Astrocyte of the spinal cord (primary cell): ENCODE measurements around the gene NELFB.

ENCODE experiments used
- DNase-seq: peaks from one replicate; pipeline ENCODE4 v3.0.0; 2011; ENCODE audit warnings: low read depth, low spot score
- H3K4me3 ChIP-seq: 2 replicates; pipeline ENCODE4 v1.5.1; 2011; ENCODE audit warnings: low read depth, mild to moderate bottlenecking, low read length, moderate library complexity
- in situ Hi-C: cut with HindIII; loops from 2 replicates; pipeline ENCODE4 v1.10.0; 2017; ENCODE audit warnings: low sequenced_read_pairs
- TF ChIP-seq, protein P1 (sequence below): IDR thresholded peaks from 2 replicates; pipeline ENCODE4 v1.5.1; 2012; ENCODE audit warnings: low read depth, mild to moderate bottlenecking, low read length, inconsistent platforms

NELFB gene

DNA sequence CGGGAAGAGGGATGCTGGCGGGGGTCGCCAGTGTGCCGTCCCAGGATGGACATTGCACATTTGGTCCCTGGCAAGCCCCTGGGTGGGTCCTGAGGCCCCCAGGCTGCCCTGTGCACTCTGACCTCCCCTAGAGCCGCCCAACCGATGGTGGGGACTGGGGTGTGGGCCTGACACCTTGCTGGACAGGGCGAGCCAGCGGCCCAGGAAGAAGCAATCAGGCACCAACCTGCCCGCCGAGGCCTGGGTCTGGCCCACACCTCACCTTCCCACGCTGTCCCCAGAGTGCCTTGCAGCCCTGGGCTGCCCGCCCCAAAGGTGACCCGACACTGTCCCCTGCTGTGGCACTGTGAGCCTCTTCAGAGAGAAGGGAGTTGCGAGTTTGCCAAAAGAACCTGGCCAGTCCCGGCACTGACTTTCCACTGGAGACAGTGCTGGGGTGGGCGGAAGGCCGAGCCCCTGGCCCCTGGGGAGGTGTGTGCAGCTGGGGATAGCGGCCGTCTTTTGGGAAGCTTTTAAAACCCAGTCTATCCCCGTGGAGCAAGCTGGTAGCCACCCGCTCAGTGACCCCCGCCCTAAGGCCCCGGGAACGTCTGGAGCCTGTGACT lies 58.9 kb downstream of the NELFB start:
- DNase-seq: no peak
- TF ChIP-seq, protein P1, sequence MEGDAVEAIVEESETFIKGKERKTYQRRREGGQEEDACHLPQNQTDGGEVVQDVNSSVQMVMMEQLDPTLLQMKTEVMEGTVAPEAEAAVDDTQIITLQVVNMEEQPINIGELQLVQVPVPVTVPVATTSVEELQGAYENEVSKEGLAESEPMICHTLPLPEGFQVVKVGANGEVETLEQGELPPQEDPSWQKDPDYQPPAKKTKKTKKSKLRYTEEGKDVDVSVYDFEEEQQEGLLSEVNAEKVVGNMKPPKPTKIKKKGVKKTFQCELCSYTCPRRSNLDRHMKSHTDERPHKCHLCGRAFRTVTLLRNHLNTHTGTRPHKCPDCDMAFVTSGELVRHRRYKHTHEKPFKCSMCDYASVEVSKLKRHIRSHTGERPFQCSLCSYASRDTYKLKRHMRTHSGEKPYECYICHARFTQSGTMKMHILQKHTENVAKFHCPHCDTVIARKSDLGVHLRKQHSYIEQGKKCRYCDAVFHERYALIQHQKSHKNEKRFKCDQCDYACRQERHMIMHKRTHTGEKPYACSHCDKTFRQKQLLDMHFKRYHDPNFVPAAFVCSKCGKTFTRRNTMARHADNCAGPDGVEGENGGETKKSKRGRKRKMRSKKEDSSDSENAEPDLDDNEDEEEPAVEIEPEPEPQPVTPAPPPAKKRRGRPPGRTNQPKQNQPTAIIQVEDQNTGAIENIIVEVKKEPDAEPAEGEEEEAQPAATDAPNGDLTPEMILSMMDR: no peak
- no peak overlapping the region for H3K4me3 ChIP-seq
- in situ Hi-C loops: no loop called here

DNA sequence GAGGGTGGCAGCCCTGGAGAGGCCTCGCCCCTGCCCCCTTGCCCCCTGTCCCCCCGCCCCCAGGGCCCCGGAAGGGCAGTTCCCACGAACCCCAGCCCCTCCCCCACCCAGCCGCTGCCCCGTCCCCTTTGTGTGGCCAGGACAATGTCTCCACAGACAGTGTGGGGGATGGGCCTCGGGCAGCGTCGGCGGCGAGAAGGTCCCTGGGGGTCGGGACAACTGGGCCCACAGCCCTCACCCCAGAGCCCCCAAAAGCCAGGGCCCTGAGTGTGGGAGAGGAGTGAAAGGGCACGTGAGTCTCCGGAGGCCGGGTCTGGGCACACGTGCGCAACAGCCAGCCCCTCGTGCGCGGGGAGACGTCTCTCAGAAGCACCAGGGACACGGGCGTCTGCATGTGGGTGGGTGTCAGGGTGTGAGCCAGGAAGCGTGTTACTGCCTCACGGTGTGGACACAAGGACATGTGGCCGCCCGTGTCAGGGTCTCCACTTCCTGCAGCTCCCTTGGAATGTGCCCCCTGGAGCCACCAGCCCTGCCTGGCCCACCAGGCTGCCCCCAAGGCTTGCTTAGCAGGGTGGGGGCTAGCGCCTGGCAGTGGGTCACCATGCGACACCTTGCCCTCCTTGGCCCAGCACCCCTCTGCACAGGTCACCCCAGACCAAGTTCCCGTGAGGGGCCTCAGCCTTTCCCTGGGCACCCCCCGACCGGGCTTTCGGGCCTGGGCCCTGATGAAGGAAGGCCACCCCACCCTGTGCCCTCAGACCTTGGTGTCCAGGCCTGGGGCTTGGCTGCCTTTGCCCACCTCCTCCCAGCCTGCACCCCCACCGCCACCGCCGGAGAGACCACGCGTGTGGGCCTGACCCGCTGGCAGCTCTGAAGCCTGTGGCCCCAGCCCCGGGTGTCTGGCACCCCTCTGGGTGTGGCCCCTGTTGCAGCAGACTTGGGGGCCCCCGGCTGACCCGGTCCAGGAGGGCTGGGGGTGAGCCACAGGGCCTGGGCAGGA lies 59.7 kb downstream of the NELFB start:
- no peak for DNase-seq
- TF ChIP-seq, protein P1: no peak
- in situ Hi-C loops: no loop called here
- H3K4me3 ChIP-seq: no peak overlapping the region

DNA sequence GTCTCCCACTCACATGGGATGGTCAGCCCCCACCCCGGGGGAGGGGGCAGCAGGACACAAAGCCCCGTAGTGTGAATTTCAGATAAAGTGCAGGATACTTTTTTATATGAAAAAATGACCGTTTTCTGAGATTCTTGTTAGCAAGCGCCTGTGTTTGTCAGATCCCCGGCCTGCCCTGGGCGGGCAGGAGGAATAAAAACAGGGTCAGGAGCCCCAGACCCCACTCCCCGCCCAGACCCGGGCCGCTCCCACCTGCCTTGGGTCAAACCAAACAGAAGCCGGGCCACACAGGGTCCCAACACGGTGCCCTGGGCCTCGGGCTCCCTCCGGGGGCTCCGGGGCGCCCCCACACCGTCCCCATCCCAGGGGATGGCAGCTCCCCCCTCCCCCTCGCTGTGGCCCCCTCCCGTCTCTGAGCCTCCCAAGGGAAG lies 60.5 kb downstream of the NELFB start:
- no peak for DNase-seq
- H3K4me3 ChIP-seq: no peak overlapping the region
- in situ Hi-C loops: no loop called here
- TF ChIP-seq, protein P1: no peak

DNA sequence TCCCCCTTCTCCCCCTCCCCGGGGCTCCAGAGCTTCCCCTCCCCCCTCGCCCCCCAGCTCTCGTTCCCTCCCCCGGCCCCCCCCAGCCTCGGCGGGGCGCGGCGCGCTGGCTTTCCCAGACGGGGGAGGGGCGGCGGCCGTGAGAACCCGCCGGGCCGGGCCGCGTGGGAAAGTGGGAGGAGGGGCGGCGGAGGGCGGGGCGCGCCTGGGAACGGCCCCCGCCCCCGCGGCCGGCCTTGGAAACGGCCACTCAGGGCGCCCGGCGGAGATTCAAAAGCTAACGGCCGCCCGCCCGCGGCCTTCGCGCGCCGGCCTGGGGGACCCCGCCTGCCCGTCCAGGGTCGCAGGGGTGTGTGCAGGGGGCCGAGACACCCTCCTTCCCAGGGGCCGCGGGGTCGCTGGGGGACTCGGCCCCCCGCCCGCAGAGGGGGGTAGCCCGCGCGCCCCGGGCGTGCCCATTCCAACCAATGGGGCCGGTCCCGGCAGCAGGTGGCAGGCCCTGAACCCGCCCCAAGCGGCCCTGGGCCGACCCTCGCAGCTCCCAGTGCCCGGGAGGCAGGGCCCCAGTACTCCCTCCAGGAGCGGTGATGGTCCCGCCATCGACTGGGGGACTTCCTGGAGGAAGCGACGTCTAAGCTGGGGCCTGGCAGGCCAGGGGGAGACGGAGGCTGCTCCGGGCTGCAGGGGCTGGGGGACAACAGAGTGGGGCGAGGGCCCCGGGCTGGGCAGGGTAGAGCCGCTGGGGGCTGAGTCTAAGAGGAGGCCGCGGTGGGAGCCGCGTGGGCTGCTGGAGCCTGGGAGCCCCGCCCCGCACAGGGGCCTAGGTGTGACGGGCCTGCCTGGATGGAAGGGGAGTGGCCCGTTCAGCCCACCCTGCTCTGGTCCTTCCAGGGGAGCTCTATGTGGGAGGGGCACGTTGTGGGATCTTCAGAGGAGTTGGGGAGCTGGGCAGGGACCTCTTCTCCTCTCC lies 61.2 kb downstream of the NELFB start:
- no peak overlapping the region for H3K4me3 ChIP-seq
- TF ChIP-seq, protein P1: no peak
- no peak for DNase-seq
- in situ Hi-C loops: no loop called here

DNA sequence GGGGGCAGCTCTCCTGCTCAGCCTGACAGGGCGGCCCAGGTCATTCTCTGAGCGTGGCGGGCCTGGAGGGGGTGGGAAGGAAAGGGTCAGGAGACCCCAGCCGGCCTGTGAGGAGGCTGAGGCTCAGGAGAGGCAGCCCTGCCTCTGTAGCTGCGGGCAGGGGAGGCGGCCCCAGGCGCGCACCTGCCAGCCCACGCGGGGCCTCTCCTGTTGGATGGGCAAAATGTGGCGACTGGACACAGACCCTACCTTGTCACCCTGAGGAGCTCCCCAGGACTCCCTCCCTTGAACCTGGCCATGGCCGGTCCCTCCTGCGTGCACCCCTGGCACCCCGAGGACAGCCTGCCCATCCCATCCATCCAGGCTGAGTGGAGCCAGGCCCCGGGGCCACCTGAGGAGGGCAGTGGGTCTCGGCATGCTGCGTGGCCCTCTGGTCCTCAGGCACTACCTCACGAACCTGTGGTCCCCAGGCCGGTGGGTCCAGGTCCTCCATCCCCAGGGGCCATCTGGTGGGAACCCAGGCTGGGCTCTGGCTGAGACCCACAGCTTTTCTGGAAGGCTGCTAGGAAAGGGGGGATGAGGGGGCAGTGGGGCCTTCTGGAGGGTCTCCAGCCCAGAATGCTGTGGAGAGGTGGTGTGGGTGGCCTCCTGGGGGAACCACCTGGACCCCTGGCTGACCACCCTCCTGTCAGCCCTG lies 62.0 kb downstream of the NELFB start:
- DNase-seq: no peak
- in situ Hi-C loops: no loop called here
- H3K4me3 ChIP-seq: no peak overlapping the region
- TF ChIP-seq, protein P1: no peak
